ELF-1 (cell line): ENCODE data around the gene OMA1.
"Not testable (repeated sequence)": the region's sequence is repeated elsewhere in the genome, so short reads cannot be mapped to it uniquely, and the experiment has no call there.

Experiments used
- DNase-seq: peaks from one replicate; pipeline ENCODE4 v3.0.0-alpha.2; 2016; ENCODE audit warnings: low read depth, low spot score

Gene OMA1

DNA sequence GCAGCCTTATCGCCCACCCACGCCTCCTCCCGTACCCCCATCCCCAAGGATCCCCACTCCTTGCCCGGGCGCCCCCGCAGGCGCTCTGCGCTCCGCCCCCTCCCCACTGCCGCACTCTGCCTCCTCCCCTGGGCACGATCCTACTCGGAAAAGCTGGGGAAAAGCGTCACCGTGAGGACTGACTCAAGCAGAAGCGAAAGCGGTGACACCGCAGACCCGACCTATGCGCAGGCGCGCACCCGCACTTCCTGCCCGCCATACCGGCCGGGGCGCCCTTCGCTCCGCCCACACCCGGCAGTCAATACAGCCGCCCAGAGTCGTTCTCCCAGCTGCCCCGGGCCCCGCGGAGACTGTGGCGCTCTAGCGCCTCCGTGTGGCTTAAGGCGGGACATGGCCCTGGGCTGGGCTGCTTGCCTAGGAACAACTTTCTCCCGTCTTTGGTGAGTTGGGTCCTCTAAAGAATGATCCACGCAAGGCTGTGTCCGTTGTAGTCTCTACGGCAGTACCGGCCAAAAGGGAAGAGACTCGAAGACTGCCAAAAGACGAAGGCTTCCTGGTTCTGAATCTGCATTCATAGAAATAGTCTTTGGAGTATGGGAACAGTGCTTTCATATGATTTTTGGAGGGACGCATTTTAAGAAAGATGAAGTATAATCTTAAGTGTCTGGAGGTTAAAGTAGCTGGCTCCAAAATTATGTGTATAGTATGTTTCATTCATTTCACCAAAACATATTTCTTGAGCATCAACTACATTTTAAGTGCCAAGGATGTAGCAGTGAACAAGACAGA is at the start of gene OMA1:
TSS of gene OMA1 (minus strand) at position 207 of the 789 bp plus-strand sequence. CDS start 7,432 bp downstream, outside the sequence.
- peak; percentile 99 for DNase-seq

DNA sequence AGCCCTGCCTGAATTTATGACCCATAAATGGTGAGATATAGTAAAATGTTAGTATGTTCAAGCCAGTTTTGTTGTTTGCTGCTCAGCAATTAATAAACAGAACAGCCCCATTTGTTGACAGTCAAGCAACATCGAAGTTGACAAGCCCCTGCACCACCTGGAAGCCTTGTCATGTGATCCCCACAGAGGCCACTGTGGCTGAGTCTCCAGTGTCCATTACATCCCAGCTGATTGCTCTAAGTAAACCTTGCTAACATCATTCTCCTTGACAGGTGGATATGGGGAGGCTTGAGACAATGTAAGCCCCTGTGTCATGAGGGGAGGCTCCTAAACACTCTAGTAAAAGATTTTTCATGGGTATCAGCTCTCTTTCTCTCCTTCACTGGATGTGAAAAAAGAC is 48.0 kb upstream of the OMA1 start:
- no peak for DNase-seq

DNA sequence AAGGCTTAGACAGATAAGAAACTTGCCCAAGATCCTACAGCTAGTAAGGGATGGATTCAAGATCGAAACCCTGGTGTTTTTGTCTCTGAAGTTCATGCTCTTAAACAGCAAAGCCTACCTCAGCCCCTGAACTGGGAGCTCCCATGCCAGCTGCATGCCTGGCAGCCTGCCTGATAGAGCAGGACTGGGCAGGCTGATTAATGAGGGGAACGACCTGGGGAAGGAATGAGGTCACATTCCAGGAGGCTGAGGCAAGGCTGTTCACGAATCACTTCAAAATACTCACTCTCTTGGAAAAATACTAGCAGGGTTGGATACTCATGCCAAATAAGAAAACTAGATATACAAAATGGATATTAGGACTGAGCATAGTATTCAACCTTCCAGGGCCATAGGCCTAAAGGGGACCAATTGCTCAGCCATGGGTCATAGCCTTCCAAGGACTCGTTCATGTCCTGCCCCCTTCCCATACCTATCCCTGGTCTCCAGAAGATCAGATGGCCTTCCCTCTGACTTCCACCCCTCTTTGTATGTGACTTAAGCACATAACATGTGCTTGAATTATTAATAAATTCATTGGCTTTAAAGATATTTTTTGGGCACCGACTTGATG is 46.1 kb upstream of the OMA1 start:
- DNase-seq = no peak

DNA sequence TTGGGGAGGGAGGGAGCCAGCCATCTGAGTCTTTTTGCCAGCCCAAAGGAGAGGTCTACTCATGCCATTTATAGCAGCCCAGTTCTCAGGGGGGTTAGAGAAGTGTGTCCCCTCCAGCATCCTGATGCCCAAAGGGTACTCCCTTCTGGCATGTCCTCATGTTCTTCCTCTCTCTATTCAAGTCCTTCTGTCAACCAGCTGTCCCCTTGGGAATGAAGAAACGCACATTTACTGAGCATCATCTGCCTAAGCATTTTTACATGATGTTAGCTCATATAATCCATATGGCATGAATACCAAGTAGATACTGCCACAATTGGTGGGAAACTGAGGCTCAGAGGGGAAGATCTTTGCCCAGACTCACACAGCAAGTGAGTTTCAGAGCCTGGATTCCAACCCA is 45.3 kb upstream of the OMA1 start:
- DNase-seq = no peak

DNA sequence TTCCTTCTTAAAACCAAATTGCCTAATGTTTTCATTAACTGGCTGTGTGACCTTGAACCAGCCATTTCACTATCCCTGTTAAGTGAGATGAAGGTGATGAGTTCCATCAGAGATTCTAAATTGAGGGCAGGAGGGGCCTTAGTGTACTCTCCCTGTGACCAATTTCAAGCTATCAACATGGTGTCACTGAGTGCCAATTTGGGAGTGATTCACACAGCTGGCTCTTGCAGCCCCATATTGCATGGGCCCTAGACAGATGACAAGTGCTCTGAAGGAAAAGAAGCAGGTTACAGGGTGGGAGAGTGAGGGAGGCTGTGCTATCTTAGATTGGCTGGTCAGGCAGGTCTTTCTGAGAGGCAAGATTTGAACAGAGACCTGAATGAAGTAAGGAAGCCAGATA is 43.5 kb upstream of the OMA1 start:
- no peak for DNase-seq

DNA sequence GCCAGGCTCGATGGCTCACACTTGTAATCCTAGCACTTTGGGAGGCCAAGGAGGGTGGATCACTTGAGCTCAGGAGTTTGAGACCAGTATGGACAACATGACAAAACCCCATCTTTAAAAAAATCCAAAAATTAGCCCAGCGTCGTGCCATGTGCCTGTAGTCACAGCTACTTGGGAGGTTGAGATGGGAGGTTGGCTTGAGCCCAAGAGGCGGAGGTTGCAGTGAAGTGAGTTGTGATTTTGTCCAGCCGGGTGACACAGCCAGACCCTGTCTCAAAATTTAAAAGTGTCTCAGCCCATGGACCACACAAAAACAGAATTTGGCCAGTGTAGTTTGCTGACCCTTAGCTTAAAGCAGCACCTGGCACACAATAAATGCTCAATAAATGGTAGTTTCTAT is 41.9 kb upstream of the OMA1 start:
- no peak for DNase-seq

DNA sequence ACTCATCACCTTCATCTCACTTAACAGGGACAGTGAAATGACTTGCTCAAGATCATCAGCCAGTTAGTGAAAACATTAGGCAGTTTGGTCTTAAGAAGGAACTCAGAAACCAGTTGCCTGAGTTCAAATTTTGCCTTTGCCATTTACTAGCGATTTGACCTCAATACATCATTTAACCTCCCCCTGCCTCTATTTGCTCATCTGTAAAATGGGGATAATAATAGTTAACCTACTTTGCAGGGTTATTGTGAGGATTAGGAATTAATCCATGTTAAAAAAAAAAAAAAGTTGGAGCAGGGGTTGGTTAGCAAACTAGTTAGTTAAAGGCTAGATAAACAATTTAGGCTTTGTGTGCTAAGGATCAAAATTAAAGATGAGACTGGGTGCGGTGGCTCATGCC is 41.1 kb upstream of the OMA1 start:
- DNase-seq = no peak

DNA sequence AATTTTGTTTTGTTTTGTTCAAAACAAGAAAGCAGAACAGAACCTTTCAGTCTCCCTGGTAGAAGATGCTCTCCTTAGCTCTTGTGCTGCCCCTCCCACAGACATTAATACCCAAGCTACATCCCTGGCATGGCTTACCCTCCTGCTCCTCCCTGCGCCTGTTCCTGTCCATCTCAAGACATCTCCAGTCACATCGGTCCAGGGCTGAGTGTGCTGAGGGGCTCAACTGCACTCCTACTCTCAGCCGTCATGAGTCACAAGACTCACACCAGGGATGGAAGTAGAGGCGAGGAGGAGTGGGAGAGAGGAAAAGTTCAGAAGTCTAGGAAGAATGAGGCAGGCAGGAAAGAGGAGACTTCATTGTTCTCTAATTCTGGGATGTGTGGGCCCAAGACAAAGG is 39.7 kb upstream of the OMA1 start:
- DNase-seq = no peak

DNA sequence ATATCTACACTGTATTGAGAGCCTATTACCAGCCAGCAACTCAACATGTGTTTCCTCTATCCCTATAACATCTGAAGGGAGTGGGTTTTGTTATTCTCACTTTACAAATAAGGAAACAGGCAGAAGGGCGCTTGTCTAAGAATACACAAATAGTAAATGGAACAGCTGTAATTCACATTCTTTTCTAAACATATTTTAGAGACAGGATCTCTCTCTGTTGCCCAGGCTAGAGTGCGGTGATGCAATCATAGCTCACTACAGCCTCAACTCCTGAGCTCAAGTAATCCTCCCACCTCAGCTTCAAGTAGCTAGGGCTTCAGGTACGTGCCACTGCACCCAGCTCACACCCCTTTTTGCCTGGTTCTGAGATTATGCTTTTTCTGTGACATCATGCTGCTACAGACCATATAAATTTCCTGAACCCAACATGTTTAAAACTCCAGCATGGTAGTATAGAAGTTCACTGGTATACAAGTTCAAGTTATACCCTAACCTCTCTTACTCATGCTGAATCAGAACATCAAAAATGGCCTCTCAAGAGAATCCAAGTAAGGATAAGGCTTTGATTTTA is 39.1 kb upstream of the OMA1 start:
- no peak for DNase-seq

DNA sequence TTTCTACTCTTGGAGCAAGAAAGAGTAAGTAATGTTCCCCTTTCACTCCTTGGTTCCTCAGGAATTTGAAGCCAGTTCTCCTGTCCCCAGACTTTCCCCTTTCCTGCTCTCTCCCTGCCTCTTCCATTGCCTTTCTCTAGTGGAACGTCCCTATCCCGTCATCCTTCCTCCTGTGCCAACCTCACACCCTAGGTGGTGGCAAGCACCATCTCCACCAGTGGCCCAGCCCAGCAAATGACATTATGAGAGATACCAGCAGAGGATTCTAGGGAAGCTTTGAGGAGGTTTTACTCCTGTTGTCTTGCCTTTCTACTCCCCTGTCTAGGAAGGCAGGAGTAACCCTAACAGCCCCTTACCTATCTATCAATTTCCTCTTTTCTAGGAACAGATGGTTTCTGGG is 38.6 kb upstream of the OMA1 start:
- DNase-seq = no peak

DNA sequence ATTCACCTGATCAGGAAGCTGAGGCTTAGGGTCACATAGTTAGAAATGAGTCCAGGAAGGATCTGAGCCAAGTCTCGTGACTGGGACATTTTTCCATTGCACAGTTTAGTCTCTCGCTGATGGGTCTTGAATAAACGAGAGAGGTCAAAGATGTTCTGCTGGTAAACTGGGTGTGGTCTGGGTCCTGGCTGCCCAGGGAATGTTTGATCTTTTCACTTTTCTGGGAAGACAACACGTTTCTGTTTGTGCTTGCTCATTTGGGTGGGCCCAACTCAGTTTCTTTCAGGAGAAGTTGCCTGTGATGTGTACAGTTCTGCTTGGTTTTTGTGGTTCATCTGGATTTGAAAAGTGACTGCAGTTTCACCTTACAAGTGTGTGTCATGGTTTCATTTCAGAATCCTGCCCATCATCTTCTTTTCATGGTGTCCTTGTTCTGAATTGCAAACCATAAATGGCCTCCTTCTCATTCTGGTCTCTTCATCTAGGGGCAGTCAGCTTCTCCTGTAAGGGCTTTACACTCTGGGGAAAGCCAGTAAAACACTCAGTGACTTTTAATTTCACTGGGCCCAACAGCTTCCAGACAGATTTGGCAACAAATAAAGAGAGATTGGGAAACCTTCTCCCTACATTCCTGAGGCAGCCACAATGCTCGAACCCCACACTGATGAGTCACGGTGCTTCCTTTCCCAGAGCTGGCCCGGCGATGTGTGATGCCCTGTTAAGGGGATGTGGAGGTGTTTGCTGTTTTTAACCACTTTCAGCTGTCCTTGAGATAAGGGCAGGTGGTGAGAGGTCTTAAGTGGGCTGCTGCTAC is 37.8 kb upstream of the OMA1 start:
- DNase-seq = peak; percentile 55

DNA sequence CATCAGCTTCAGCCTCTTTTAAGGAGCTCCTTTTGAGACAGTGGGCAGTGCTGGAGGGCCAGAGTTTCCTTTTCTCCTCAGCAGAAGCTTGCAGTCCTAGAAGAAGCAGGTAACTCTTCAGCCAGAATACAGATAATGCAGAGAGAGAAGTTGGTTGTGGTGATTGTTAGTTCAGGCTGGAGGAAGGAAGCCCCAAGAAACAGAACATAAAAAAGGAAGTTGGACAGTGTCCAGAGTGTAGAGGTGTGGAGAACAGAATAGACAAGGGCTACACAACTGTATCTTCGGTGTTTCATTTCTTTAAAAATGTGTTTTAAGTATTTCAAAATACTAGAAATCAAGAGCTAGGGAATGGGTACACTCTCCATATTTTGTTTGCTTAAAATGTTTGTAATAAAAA is 37.0 kb upstream of the OMA1 start:
- no peak for DNase-seq

DNA sequence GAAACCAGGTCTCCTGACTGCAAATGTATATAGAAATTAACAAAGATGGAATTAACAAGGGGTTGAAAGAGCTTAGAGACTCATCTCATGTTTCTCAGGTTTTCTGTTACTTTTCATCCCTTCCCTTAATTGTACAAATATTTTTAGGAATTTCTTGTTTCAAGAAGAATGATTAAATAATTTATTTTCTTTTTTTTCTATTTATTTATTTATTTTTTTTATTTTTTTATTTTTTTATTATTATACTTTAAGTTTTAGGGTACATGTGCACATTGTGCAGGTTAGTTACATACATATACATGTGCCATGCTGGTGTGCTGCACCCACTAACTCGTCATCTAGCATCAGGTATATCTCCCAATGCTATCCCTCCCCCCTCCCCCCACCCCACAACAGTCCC is 35.6 kb upstream of the OMA1 start:
- DNase-seq = not testable (repeated sequence)

DNA sequence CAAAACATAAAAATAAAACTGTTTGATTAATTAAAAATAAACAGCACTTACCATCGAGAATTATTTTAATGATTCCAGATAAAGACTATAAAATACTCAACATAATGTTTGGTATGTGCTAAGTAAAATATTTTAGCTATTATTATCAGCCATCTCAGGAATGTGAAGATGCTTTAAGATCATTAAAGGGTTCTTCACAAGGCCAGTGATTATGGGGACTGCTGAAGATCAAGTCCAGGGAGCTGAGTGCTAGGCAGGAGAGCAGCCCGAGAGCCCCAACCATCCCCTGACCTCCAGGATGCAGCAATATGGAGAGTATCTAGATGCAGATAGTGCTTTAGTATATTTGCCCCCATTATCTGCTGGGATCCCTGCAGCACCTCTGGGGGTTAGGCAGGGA is 35.1 kb upstream of the OMA1 start:
- DNase-seq = no peak

DNA sequence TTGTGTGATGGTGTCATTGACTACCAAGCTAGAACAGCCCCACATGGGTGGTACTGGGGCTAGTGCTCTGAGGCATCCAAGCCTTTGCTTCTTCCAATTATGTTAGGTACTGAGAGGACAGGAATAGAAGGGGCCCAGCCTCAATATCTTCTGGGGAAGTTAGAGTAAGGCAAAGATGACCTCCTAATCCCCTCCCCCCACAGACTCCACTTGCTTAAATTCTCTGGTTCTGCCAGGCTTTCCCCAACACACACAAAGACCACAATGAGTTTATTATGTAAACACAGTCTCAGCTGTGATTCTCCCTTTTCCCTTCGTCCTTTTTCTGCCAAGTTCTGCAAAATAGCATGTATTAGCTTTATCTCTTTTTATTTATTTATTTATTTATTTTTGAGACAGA is 33.7 kb upstream of the OMA1 start:
- DNase-seq = no peak

DNA sequence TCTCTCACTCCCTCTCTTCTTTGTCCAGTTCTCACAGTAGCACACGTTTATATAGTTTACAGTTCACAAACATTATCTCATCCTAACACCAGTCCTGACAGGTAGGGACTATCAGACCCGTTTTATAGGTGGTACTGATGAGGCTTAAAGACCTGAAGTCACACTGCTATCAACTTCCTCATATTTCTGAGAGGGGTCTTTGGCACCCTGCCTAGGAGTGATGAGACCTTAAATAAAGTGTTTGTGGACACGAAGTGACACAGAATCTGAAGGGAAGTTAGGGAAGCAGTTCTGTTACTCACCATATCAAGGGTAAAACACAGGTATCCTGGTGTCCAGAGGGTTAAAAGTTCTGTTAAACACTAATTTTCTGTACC is 31.1 kb upstream of the OMA1 start:
- DNase-seq = no peak

DNA sequence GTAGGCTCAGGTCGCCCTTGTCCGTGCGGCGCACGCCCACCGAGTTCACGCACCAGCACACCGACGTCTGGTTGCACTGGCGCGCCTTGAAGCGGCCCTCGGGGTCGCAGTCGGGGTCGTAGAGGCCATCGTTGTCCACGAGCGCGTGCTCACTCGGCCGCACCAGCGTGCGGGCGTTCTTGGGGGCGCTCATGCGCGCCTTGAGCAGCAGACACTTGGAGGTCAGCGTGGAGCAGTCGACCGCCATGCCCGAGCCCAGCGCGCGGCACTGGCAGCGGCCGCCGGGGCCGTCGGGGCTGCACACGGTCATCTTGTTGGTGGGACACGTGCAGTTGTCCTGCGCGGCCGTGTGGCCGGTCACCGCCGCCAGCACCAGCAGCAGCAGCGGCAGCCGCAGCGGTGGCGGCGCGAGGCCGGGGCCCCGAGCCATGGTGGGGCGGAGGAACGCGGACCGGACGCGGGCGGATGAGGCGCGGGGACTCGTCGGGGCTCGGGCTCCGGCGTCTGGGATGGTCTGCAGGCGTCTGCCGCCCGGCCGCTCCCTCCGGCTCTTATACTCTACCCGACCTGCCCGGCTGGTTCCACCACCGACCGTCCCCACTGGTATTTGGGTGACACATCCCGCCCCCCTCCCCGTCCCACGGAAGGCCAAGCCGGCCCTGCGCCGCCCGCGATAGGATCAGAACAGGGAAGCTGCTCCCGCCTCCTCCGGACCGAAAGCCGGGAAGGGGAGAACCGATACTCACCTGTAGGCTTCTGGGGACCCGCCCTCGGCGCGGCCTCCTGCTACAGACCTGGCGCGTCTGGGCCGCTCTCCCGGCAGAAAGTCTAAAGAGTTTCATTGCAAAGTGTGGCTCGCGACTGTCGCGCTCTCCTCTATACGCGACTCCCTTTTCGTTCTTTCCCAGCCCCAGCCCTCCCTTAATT is 30.5 kb upstream of the OMA1 start, which contains the start of gene TACSTD2:
TSS of gene TACSTD2 (minus strand) at position 526 of the 927 bp plus-strand sequence. CDS start at position 430, 96 bp downstream.
- peak; percentile 82 for DNase-seq

DNA sequence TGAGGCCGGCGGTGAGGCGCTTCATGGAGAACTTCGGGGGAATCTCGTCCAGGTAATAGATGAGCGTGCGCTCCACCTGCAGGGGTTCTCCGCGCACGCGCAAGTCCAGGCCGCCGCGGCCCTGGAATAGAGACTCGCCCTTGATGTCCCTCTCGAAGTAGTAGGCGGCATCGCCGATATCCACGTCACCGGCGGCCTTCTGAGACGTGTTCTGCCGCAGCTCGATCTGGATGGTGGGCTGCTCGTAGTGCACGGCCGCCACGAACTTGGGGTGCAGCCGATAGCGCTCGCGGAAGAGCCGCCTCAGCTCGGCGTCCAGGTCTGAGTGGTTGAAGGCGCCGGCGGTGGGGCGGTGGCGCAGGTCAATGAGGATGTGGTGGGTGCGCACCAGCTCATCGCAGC is 29.8 kb upstream of the OMA1 start:
- peak; percentile 43 for DNase-seq

DNA sequence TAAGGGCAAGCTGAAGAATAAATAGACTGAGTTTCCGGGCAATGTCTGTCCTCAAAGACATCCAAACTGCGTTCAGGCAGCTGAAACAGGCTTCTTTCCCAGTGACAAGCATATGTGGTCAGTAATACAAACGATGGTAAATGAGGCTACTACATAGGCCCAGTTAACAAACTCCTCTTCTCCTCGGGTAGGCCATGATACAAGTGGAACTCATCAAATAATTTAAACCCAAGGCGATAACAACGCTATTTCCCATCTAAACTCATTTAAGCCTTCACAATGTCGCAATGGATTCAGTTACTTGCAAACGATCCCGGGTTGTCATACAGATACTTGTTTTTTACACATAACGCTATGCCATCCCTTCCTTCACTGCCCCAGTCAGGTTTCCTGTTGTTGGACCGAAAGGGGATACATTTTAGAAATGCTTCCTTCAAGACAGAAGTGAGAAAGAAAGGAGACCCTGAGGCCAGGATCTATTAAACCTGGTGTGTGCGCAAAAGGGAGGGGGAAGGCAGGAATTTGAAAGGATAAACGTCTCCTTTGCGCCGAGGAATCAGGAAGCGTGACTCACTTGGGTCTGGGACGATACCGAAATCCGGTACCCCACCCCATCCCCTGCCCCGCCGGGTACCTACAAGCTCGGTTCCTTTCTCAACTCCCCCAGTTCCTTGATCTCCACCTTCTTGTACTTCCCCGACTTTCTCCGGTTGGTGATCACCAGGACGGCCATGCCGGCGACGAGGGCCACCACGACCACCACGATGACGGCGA is 29.2 kb upstream of the OMA1 start:
- DNase-seq = no peak

DNA sequence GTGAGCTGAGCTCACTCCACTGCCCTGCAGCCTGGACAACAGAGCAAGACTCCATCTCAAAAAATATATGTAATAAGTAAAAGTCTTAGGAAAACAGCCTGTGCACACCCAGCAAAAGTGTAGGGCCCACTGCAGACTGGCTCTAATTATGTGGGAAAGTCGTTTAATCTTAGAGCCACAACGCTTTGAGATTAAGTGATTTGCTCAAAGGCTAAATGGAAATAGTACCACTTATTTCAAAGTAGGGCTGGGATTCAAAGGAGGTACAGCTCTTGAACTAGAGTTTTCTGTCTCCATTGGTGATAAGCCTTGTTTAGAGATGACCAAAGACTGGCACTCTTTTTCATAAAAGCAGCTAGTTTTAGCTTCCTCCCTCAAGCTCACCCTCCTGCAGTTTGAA is 28.3 kb upstream of the OMA1 start:
- DNase-seq = no peak
